Smooth muscle cell (in vitro differentiated cells): ENCODE results near the gene PRKCZ. TPM values are rescaled to one million over a fixed set of nuclear protein-coding genes. Genes with fewer than 3 reads are reported as not detected.
A peak's percentile ranks its signal among the peaks of the same experiment; 100 is the strongest.

Experiments used
- DNase-seq: peaks from one replicate; lab custom pipeline; 2025; ENCODE audit not compliant: unreplicated experiment; lab: John Stamatoyannopoulos, UW
- H2AFZ ChIP-seq: fragments of 200-600 bp; sonication (generic); 2 replicates; pipeline ENCODE4 v1.6.0; 2016; ENCODE audit warnings: antibody characterized with exemption, low read depth, mild to moderate bottlenecking
- H3F3A ChIP-seq: fragments of 200-600 bp; sonication (generic); 2 replicates; pipeline ENCODE4 v1.6.0; 2017; ENCODE audit warnings: antibody characterized with exemption, low read depth
- H3K27ac ChIP-seq: fragments of 200-600 bp; sonication (generic); 2 replicates; pipeline ENCODE4 v1.5.1; 2016; ENCODE audit warnings: low read depth, mild to moderate bottlenecking
- H3K27me3 ChIP-seq: fragments of 200-600 bp; sonication (generic); 2 replicates; pipeline ENCODE4 v1.6.1; 2016; ENCODE audit warnings: low read depth, mild to moderate bottlenecking
- H3K36me3 ChIP-seq: fragments of 200-600 bp; sonication (generic); 2 replicates; pipeline ENCODE4 v1.5.1; 2016; ENCODE audit warnings: low read depth
- H3K4me1 ChIP-seq: fragments of 200-600 bp; sonication (generic); 2 replicates; pipeline ENCODE4 v1.5.1; 2016; ENCODE audit warnings: low read depth
- H3K4me2 ChIP-seq: fragments of 200-600 bp; sonication (generic); 2 replicates; pipeline ENCODE4 v1.6.0; 2016; ENCODE audit warnings: mild to moderate bottlenecking
- H3K4me3 ChIP-seq: fragments of 200-600 bp; sonication (generic); 2 replicates; pipeline ENCODE4 v1.5.1; 2016; ENCODE audit warnings: mild to moderate bottlenecking
- H3K79me2 ChIP-seq: fragments of 200-600 bp; sonication (generic); 2 replicates; pipeline ENCODE4 v1.6.0; 2016; ENCODE audit warnings: low read depth, mild to moderate bottlenecking
- H3K9ac ChIP-seq: fragments of 200-600 bp; sonication (generic); 2 replicates; pipeline ENCODE4 v1.6.0; 2016; ENCODE audit warnings: low read depth
- H3K9me3 ChIP-seq: fragments of 200-600 bp; sonication (generic); replicated peaks from 2 replicates; pipeline ENCODE4 v1.5.1; 2016; ENCODE audit warnings: low read depth
- H4K20me1 ChIP-seq: fragments of 200-600 bp; sonication (generic); 2 replicates; pipeline ENCODE4 v1.6.0; 2016; ENCODE audit warnings: low read depth
- WGBS: methylation state at CpG from one replicate; pipeline ENCODE4 v1.1.7; 2016; ENCODE audit warnings: low lambda C conversion rate; 5-methylcytosine and 5-hydroxymethylcytosine counted together
- polyA plus RNA-seq: library from polyadenylated mRNA; unstranded; fragments of >200 nt; fragmentation: Nextera tagmentation; extraction: Ambion mirVana; gene quantifications from 2 replicates; pipeline ENCODE4 v1.2.1, GENCODE V29; 2016
- total RNA-seq: library from RNA; depleted of rRNA; stranded (reverse); fragments of >200 nt; gene quantifications from 2 replicates; pipeline ENCODE4 v1.2.3, GENCODE V29; 2014
- TF ChIP-seq, protein P1 (sequence below): fragments of 200-600 bp; sonication (generic); IDR thresholded peaks from 2 replicates; pipeline ENCODE4 v1.5.1; 2017; ENCODE audit warnings: borderline replicate concordance, mild to moderate bottlenecking, antibody characterized with exemption; ENCODE audit not compliant: insufficient read depth, poor library complexity, severe bottlenecking

Gene PRKCZ
- total and polyA plus RNA-seq, 2 experiments from 2014 or later = 5.8 to 10.3 TPM

GRCh38 chr1:2229037-2229864, 179.0 kb downstream of the PRKCZ start:
- Histone ChIP-seq H4K20me1 (peaks cover 57% of the 10 kb centered on the region), H2AFZ (no peak overlapping the region), H3K27ac (peak overlapping the region; percentile 80), H3F3A (peaks cover 8% of the 10 kb centered on the region), H3K9me3 (no peaks in the 10 kb centered on the region), H3K27me3 (no peaks in the 10 kb centered on the region), H3K36me3 (no peaks in the 10 kb centered on the region), H3K4me1 (peaks cover 48% of the 10 kb centered on the region), H3K4me3 (peak overlapping the region; percentile 74), H3K4me2 (peak overlapping the region; percentile 98), H3K9ac (peak overlapping the region; percentile 72), H3K79me2 (peaks cover 57% of the 10 kb centered on the region)
- TF ChIP-seq, protein P1, sequence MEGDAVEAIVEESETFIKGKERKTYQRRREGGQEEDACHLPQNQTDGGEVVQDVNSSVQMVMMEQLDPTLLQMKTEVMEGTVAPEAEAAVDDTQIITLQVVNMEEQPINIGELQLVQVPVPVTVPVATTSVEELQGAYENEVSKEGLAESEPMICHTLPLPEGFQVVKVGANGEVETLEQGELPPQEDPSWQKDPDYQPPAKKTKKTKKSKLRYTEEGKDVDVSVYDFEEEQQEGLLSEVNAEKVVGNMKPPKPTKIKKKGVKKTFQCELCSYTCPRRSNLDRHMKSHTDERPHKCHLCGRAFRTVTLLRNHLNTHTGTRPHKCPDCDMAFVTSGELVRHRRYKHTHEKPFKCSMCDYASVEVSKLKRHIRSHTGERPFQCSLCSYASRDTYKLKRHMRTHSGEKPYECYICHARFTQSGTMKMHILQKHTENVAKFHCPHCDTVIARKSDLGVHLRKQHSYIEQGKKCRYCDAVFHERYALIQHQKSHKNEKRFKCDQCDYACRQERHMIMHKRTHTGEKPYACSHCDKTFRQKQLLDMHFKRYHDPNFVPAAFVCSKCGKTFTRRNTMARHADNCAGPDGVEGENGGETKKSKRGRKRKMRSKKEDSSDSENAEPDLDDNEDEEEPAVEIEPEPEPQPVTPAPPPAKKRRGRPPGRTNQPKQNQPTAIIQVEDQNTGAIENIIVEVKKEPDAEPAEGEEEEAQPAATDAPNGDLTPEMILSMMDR = no peak
- DNase-seq = no peak
- under 1% methylated on average over 77 of the region's 77 CpGs for WGBS

- Histone ChIP-seq H3K4me3 (peak overlapping the region; percentile 74), H3K4me2 (peak overlapping the region; percentile 98), H3K4me1 (peaks cover 51% of the 10 kb centered on the region), H3F3A (peaks cover 8% of the 10 kb centered on the region), H3K79me2 (peaks cover 65% of the 10 kb centered on the region), H3K9me3 (no peaks in the 10 kb centered on the region), H3K36me3 (no peaks in the 10 kb centered on the region), H4K20me1 (peaks cover 66% of the 10 kb centered on the region), H2AFZ (no peak overlapping the region), H3K27ac (peak overlapping the region; percentile 80), H3K27me3 (no peaks in the 10 kb centered on the region), H3K9ac (peak overlapping the region; percentile 72)
- no peak for DNase-seq
- TF ChIP-seq, protein P1 = no peak
- 10% methylated on average over 32 of the region's 32 CpGs for WGBS
Measured at GRCh38 chr1:2229911-2230731, 179.9 kb downstream of the PRKCZ start.

- H3K4me1 ChIP-seq = peaks cover 55% of the 10 kb centered on the region
- WGBS = 23% methylated on average over 30 of the region's 30 CpGs
- peak overlapping the region; percentile 80 for H3K27ac ChIP-seq
- H3K27me3 ChIP-seq = no peaks in the 10 kb centered on the region
- H3K9ac ChIP-seq = peak overlapping the region; percentile 72
- peaks cover 74% of the 10 kb centered on the region for H3K79me2 ChIP-seq
- H3K36me3 ChIP-seq = no peaks in the 10 kb centered on the region
- TF ChIP-seq, protein P1 = no peak
- H3K9me3 ChIP-seq = no peaks in the 10 kb centered on the region
- H3K4me2 ChIP-seq = peak overlapping the region; percentile 98
- H4K20me1 ChIP-seq = peaks cover 74% of the 10 kb centered on the region
- DNase-seq = no peak
- H3K4me3 ChIP-seq = peak overlapping the region; percentile 74
- H2AFZ ChIP-seq = no peak overlapping the region
- peaks cover 8% of the 10 kb centered on the region for H3F3A ChIP-seq
Measured at GRCh38 chr1:2230781-2231531, 180.7 kb downstream of the PRKCZ start.
